AG09319 (cell line): ENCODE measurements around the gene MGRN1.

ENCODE experiments used
- DNase-seq: peaks from one replicate; pipeline ENCODE4 v3.0.0-alpha.2; 2010; ENCODE audit warnings: low read depth; ENCODE audit errors: extremely low read depth
- TF ChIP-seq, protein P1 (sequence below): IDR thresholded peaks from 2 replicates; pipeline ENCODE4 v1.5.1; 2011; ENCODE audit warnings: low read depth, mild to moderate bottlenecking, inconsistent platforms, low read length, moderate library complexity

MGRN1 gene

DNA sequence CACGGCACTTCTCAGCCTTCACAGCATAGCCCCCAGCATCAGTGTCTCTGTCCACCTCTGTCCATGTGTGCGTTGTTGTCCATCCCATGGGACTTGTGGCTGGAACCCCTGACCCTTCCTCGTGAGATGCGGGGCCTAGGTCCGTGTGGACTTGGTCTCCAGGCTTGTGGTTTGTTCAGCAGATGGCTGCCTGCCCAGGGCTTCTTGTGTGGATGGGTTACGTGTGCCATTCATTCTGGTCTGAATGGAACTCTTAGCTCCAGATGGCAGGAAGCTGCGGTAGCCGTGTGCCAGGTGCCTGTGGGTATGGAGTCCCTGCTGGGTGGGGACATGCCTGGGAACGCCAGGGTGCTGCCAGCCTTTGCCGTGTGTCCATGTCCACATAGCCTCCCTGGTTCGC is 37.0 kb downstream of the MGRN1 start:
- DNase-seq, result no peak
- TF ChIP-seq, protein P1, sequence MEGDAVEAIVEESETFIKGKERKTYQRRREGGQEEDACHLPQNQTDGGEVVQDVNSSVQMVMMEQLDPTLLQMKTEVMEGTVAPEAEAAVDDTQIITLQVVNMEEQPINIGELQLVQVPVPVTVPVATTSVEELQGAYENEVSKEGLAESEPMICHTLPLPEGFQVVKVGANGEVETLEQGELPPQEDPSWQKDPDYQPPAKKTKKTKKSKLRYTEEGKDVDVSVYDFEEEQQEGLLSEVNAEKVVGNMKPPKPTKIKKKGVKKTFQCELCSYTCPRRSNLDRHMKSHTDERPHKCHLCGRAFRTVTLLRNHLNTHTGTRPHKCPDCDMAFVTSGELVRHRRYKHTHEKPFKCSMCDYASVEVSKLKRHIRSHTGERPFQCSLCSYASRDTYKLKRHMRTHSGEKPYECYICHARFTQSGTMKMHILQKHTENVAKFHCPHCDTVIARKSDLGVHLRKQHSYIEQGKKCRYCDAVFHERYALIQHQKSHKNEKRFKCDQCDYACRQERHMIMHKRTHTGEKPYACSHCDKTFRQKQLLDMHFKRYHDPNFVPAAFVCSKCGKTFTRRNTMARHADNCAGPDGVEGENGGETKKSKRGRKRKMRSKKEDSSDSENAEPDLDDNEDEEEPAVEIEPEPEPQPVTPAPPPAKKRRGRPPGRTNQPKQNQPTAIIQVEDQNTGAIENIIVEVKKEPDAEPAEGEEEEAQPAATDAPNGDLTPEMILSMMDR, result no peak

DNA sequence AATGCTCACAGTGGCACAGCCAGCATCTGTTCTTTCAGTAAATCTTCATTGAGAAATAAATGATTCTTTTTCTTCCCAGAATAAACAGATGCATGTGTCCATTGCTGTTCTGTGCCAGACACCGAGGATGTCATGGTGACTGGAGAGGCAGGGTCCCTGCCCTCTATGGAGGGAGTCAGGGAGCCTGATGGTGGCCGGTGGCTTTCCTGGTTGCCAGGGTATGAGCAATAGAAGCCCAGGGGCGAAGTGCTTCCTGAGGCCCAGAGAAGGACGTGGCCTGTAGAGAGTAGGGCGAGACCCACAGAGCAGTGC is 38.8 kb downstream of the MGRN1 start:
- TF ChIP-seq, protein P1, result no peak
- no peak for DNase-seq

DNA sequence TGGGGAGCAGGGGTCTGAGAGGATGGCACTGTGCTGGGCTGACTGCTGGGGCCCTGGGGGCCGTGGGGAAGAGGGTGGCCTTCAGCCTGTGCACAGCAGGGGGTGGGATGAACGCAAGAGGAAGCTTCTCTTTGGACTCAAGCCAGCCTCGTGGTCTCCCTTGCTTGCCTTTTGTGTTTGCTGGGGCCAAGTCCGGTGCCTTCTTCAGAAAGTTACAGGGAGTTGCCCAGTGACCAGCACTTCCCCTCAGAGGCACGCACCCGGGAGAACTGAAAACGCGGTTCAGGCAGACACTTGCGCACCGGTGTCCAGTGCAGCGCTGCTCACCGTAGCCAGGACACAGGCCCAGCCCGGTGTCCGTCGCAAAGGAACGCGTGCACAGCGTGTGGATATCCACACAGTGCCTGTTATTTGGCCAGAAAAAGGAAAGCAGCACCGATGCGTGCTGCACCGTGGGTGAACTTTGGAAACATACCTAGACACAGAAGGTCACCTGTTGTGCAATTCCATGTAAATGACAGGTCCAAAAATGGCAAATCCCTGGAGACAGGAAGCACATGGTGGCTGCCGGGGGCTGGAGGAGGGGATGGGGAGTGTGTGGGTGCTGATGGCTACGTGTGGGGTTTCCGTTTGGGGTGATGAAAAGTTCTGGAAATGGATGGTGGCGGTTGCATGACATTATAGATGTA is 39.3 kb downstream of the MGRN1 start:
- DNase-seq, result no peak
- TF ChIP-seq, protein P1, result no peak

DNA sequence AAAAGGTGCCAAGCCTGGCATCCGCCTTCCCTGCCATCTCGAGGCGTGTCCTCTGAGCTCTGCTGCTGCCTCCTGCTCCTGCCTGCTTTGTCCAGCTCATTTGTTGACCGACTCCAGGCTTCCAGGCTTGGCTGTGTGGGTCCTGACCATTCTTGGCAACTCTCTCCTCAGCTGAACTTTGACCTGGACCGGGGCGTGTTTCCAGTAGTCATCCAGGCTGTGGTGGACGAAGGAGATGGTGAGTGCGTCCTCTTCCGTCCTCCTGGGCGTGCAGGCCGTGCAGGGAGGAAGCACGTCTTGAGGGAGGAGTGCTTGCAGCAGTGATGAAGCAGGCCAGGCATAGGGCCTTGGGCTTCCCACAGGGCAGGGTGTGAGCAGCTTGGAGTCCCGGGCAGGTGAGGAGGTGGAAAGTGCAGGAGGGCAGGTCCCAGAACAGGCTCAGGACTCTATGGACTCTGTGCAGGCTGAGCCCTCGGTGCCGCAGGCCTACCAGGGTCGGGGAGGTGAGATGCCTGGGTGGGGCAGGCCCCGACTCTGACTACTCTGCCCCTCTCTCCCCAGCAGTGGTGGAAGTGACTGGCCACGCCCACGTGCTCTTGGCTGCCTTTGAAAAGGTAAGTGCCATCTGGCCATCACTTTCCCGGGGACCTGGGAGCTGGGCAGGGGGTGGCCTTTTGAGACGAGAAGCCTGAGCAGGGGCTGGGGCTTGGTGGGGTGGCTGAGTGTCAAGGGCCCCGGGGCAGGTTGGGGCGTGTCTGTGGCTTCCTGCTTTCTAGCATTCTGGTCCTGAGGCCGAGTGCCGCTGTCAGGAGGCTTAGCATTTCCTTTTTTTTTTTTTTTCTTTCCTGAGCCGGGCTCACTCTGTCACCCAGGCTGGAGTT is 40.2 kb downstream of the MGRN1 start:
- DNase-seq, result no peak
- TF ChIP-seq, protein P1, result no peak

DNA sequence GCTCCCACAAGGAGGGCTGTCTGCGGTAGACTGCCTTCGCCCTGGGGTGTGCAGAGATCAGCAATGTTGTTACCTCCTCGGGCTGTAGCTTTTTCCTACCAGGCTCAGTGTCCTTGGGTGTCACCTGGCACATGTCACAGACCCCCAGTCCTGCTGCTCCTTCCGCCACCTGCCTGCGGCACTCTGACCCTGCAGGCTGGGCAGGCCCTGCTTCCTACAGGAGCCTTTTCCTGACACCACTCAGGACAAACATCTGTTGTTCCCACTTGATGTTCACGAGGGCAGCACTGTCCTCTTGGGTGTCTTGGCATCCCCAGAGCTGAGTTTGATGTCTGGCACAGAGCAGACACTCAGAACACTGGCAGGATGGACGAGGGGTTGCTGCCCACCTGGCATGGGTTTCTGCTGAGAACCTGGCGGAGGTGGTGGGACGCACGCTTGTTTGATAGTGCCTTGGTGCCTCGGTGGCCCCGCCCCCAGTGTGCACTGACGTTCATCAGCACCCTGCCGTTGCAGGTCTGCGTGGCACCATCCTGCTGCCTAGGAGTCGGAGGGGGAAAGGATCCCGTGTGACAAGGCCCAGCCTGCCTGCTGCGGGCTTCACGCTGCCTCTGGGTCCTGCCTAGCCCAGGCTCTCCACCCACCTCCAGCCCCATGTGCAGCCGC is 42.0 kb downstream of the MGRN1 start:
- no peak for DNase-seq
- TF ChIP-seq, protein P1, result no peak

DNA sequence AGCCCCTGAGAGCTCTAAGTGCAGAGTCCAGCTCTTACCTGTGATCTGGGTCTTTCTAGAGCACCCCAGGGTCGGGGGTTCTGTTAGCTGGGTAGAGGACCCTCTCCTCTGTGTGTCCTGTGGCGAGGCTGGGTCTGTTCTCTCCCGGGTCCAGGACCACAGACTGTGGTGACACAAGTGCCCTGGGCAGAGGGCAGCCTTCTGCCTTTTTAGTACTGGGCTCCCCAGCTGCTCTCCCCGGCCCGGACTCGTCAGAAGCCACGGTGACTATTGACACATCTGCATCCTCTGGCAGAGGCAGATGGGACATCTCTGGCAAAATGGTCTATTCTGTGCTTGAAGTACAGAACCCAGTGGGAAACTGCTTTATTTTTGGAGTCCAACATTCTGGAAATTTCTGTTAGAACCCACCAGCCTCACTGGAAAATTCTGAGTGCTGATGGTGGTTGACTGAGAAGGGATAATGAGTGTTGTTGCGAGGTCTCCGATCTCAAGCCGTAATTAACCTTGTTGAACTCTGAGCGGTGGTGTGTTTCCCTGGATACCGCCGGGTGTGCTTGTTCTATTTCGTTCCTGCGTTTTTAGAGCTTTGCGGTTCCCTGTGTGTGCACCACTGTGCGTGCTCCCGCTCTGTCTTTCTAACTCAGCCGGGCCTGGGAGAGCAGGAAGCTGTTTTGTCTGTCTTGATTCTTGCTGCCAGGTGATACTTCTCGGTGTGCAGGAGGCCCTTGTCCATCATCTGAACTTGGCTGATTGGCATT is 42.8 kb downstream of the MGRN1 start:
- DNase-seq, result no peak
- TF ChIP-seq, protein P1, result no peak
